Left renal cortex interstitium (tissue), 4 donors: Measurements from ENCODE around the gene CDK18. TPM values are rescaled to one million over a fixed set of nuclear protein-coding genes. Genes with fewer than 3 reads are reported as not detected.
A peak's percentile ranks its signal among the peaks of the same experiment; 100 is the strongest.

Source experiments
- DNase-seq, 4 donors: peaks; one replicate each; pipeline ENCODE4 v3.0.0-alpha.2; 2013; ENCODE audit warnings: low read depth in 4 of 4, low spot score in 2 of 4, missing footprints in 1 of 4
- polyA plus RNA-seq, 4 donors: library from polyadenylated mRNA; unstranded; fragments of 120-200 nt; gene quantifications; one replicate each; pipeline ENCODE4 v1.2.1, GENCODE V29; 2013; ENCODE audit not compliant: insufficient read length in 4 of 4

Gene CDK18
- polyA plus RNA-seq, 4 donors = 18.9 to 39.5 (median 29.7) TPM

GRCh38 chr1:205535096-205535495 lies 30.6 kb downstream of the CDK18 start:
- DNase-seq = no peak

GRCh38 chr1:205535866-205536758 lies 31.6 kb downstream of the CDK18 start:
- no peak for DNase-seq

GRCh38 chr1:205536759-205537361 lies 32.4 kb downstream of the CDK18 start:
- no peak for DNase-seq

- DNase-seq = no peak
Observed at GRCh38 chr1:205537386-205538018, 33.0 kb downstream of the CDK18 start.

- no peak for DNase-seq
Observed at GRCh38 chr1:205538235-205538840, 33.9 kb downstream of the CDK18 start.

- no peak for DNase-seq
Observed at GRCh38 chr1:205541161-205541886, 36.9 kb downstream of the CDK18 start.

- DNase-seq = no peak
Observed at GRCh38 chr1:205542367-205542766, 37.9 kb downstream of the CDK18 start.

- DNase-seq = peak in 2 of 4 donors; percentile 51 to 68
Observed at GRCh38 chr1:205543351-205544301, 39.2 kb downstream of the CDK18 start.

- DNase-seq = no peak
Observed at GRCh38 chr1:205545001-205545919, 40.8 kb downstream of the CDK18 start.

- DNase-seq = no peak
Observed at GRCh38 chr1:205545991-205546390, 41.5 kb downstream of the CDK18 start.

GRCh38 chr1:205546541-205546940 lies 42.1 kb downstream of the CDK18 start:
- no peak for DNase-seq

GRCh38 chr1:205547936-205548827 lies 43.7 kb downstream of the CDK18 start:
- no peak for DNase-seq

- DNase-seq = no peak
Observed at GRCh38 chr1:205554026-205554811, 49.8 kb downstream of the CDK18 start.

- no peak for DNase-seq
Observed at GRCh38 chr1:205561501-205562203, 57.2 kb downstream of the CDK18 start.

- no peak for DNase-seq
Observed at GRCh38 chr1:205563927-205564441, 59.5 kb downstream of the CDK18 start.

- no peak for DNase-seq
Observed at GRCh38 chr1:205565799-205566198, 61.3 kb downstream of the CDK18 start.
